Sigmoid colon (tissue), 7 donors: Measurements from ENCODE around the gene TMEM140. TPM values are rescaled to one million over a fixed set of nuclear protein-coding genes. Genes with fewer than 3 reads are reported as not detected.

Experiments
- DNase-seq: peaks from one replicate; pipeline ENCODE4 v3.0.0-alpha.2; 2019
- H3K27ac ChIP-seq, 4 donors: fragments of 200-600 bp; sonication (generic); one replicate each; pipeline ENCODE4 v1.5.1; 2016 to 2019; ENCODE audit warnings: mild to moderate bottlenecking in 1 of 4
- H3K27me3 ChIP-seq, 3 donors: fragments of 200-600 bp; sonication (generic); one replicate each; pipeline ENCODE4 v1.5.1; 2019; ENCODE audit warnings: mild to moderate bottlenecking in 1 of 3
- H3K36me3 ChIP-seq, 4 donors: fragments of 200-600 bp; sonication (generic); one replicate each; pipeline ENCODE4 v1.5.1; 2016 to 2019
- H3K4me1 ChIP-seq, 4 donors: fragments of 200-600 bp; sonication (generic); one replicate each; pipeline ENCODE4 v1.5.1; 2017 to 2019
- H3K4me3 ChIP-seq, 4 donors: fragments of 200-600 bp; sonication (generic); one replicate each; pipeline ENCODE4 v1.5.1; 2017 to 2019; ENCODE audit warnings: mild to moderate bottlenecking in 2 of 4, moderate library complexity in 1 of 4
- H3K9me3 ChIP-seq, 4 donors: fragments of 200-600 bp in 3 of 4; sonication (generic) in 3 of 4; one replicate each; pipeline versions ENCODE4 v1.5.1 to v1.6.1; 2013 to 2019
- EP300 ChIP-seq, 4 donors: sonication (generic); formaldehyde crosslinking; IDR thresholded peaks; one replicate each; pipeline ENCODE4 v1.6.1; 2017; ENCODE audit warnings: antibody characterized with exemption in 4 of 4
- POLR2A ChIP-seq, 2 donors: fragments of 450-650 bp; IDR thresholded peaks; one replicate each; pipeline ENCODE4 v1.6.1; 2016; ENCODE audit warnings: antibody characterized with exemption in 2 of 2, mild to moderate bottlenecking in 2 of 2, moderate library complexity in 2 of 2
- POLR2AphosphoS5 ChIP-seq, 4 donors: sonication (generic); formaldehyde crosslinking; IDR thresholded peaks; one replicate each; pipeline ENCODE4 v1.6.1; 2017; ENCODE audit warnings: antibody characterized with exemption in 4 of 4
- WGBS, 2 donors: extraction: QIAGEN DNeasy Blood & Tissue Kit; methylation state at CpG; one replicate each; pipeline ENCODE4 v1.1.7; 2013; 5-methylcytosine and 5-hydroxymethylcytosine counted together
- intact Hi-C: fragments of 100-400 bp; cut with DNase I; formaldehyde crosslinking; loops from one replicate; pipeline ENCODE4 v1.15.1; 2023
- polyA plus RNA-seq, 3 donors: library from polyadenylated mRNA; stranded (reverse); fragments of 200-250 nt; gene quantifications; one replicate each; pipeline ENCODE4 v1.2.3, GENCODE V29; 2013
- total RNA-seq, 4 donors: library from RNA; depleted of rRNA; stranded (reverse); fragments of >200 nt; gene quantifications; one replicate each; pipeline ENCODE4 v1.1.0, GENCODE V29; 2016
- TF ChIP-seq, protein P1 (sequence below), 4 experiments: fragments of 450-650 bp in 3 of 4; fragments of 200-600 bp in 1 of 4; IDR thresholded peaks; one replicate each; pipeline ENCODE4 v1.5.1; 2016 to 2019; ENCODE audit warnings: antibody characterized with exemption in 4 of 4, mild to moderate bottlenecking in 3 of 4, moderate library complexity in 2 of 4
- donor health status: healthy with polysubstance abuse.
- donor health status: Bipolar disorder and iron deficiency.
- donor health status: healthy.

The TMEM140 gene
- total and polyA plus RNA-seq, 7 donors, result 5.4 to 29.6 (median 18.3) TPM

DNA sequence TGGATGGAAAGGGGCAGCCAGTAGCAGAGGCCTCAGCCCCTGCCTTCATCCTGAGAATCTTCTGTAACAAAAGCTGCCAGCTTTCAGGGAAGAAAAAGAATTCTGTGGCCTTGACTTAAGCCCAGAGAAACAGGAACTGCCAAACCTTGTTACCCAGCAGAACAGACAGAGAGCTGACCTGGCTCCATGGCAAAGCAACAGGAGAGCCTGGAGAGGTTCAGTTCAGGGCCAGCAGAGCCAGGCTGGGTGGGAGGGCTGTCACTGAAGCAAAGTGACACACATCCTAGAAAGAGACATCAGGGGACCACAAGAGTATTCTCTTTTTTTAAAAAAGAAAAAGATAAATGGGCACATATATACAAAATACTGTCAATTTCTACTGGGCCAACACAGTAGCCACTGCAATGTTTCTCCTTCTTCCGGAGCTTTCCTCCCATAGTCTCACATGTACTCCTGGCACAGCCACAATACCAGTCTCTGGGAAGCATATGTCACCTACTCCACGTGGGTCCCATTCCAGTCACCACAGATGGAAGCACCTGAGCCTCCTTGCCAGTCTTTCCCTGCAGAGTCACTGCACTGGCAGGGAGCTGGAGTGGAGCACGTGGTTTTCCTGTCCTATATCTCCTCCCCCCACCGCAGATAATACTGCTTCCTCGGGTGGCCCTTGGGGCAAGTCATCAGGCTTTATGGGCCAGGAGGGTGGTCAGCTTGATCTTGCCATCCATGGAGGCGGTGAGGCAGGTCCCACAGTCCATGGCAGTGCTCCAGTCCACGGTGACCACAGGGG lies 37.8 kb downstream of the TMEM140 start:
- intact Hi-C loops, result no loop called here
- Histone ChIP-seq H3K4me3 (no peak overlapping the region), H3K9me3 (peaks cover 0 to 22% (median 13%) of the 10 kb centered on the region in 4 donors), H3K27me3 (no peaks in the 10 kb centered on the region), H3K36me3 (peaks cover 19 to 83% (median 40%) of the 10 kb centered on the region in 4 donors), H3K4me1 (no peaks in the 10 kb centered on the region), H3K27ac (no peak overlapping the region)
- 83 to 94% methylated on average over 7 of the region's 7 CpGs for WGBS, 2 donors
- TF ChIP-seq POLR2A (IDR thresholded peaks at IDR 0.05) (no peak), EP300 (IDR thresholded peaks at IDR 0.05) (no peak), POLR2AphosphoS5 (IDR thresholded peaks at IDR 0.05) (no peak)
- TF ChIP-seq, protein P1, sequence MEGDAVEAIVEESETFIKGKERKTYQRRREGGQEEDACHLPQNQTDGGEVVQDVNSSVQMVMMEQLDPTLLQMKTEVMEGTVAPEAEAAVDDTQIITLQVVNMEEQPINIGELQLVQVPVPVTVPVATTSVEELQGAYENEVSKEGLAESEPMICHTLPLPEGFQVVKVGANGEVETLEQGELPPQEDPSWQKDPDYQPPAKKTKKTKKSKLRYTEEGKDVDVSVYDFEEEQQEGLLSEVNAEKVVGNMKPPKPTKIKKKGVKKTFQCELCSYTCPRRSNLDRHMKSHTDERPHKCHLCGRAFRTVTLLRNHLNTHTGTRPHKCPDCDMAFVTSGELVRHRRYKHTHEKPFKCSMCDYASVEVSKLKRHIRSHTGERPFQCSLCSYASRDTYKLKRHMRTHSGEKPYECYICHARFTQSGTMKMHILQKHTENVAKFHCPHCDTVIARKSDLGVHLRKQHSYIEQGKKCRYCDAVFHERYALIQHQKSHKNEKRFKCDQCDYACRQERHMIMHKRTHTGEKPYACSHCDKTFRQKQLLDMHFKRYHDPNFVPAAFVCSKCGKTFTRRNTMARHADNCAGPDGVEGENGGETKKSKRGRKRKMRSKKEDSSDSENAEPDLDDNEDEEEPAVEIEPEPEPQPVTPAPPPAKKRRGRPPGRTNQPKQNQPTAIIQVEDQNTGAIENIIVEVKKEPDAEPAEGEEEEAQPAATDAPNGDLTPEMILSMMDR (IDR thresholded peaks at IDR 0.05), result no peak
- DNase-seq, result no peak

DNA sequence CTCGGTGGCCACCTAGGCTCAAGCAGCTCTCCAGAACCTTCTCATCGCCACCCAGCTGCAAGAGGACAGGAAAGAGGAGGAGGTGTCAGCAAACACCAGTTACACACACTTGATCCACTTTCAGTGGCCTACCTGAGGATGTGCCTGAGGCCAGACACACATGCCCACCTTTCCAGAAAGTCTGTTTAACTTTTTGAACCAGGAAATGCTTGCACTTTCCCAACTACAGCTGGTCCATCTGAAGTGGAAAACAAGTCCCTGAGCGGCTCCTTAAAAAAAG lies 38.3 kb downstream of the TMEM140 start:
- DNase-seq, result no peak
- H3K27ac ChIP-seq, result no peak overlapping the region
- TF ChIP-seq POLR2A (IDR thresholded peaks at IDR 0.05) (no peak), EP300 (IDR thresholded peaks at IDR 0.05) (no peak), POLR2AphosphoS5 (IDR thresholded peaks at IDR 0.05) (no peak)
- TF ChIP-seq, protein P1 (IDR thresholded peaks at IDR 0.05), result no peak

GRCh38 chr7:135186841-135187253 lies 39.0 kb downstream of the TMEM140 start:
- Histone ChIP-seq H3K36me3 (peaks cover 19 to 85% (median 40%) of the 10 kb centered on the region in 4 donors), H3K9me3 (peaks cover 0 to 13% (median 5%) of the 10 kb centered on the region in 4 donors), H3K27me3 (no peaks in the 10 kb centered on the region), H3K4me3 (no peak overlapping the region), H3K27ac (no peak overlapping the region), H3K4me1 (no peaks in the 10 kb centered on the region)
- TF ChIP-seq EP300 (IDR thresholded peaks at IDR 0.05) (no peak), POLR2A (IDR thresholded peaks at IDR 0.05) (no peak), POLR2AphosphoS5 (IDR thresholded peaks at IDR 0.05) (no peak)
- TF ChIP-seq, protein P1 (IDR thresholded peaks at IDR 0.05), result no peak
- intact Hi-C loops, result no loop called here
- WGBS, 2 donors, result 87 to 88% methylated on average over 12 of the region's 12 CpGs
- DNase-seq, result no peak

More for the DNA sequence above, 38.3 kb downstream of the TMEM140 start:
- Histone ChIP-seq H3K9me3 (peaks cover 0 to 17% (median 9%) of the 10 kb centered on the region in 4 donors), H3K27me3 (no peaks in the 10 kb centered on the region), H3K4me1 (no peaks in the 10 kb centered on the region), H3K36me3 (peaks cover 19 to 84% (median 40%) of the 10 kb centered on the region in 4 donors), H3K4me3 (no peak overlapping the region)
- WGBS, 2 donors, result 93% methylated on average over 3 of the region's 3 CpGs
- intact Hi-C loops, result no loop called here

GRCh38 chr7:135188298-135188984 lies 40.6 kb downstream of the TMEM140 start:
- H3K4me1 ChIP-seq, result no peaks in the 10 kb centered on the region
- no peaks in the 10 kb centered on the region for H3K27me3 ChIP-seq
- TF ChIP-seq POLR2A (IDR thresholded peaks at IDR 0.05) (no peak), EP300 (IDR thresholded peaks at IDR 0.05) (no peak), POLR2AphosphoS5 (IDR thresholded peaks at IDR 0.05) (no peak)
- TF ChIP-seq, protein P1 (IDR thresholded peaks at IDR 0.05), result no peak
- no peak overlapping the region for H3K4me3 ChIP-seq
- intact Hi-C loops, result no loop called here
- no peaks in the 10 kb centered on the region for H3K9me3 ChIP-seq
- DNase-seq, result no peak
- 94 to 97% methylated on average over 12 of the region's 12 CpGs for WGBS, 2 donors
- H3K36me3 ChIP-seq, result peaks cover 30 to 84% (median 45%) of the 10 kb centered on the region in 4 donors
- H3K27ac ChIP-seq, result no peak overlapping the region
